Measurements from ENCODE around the gene TIGD6. TPM values are rescaled to one million over a fixed set of nuclear protein-coding genes. Genes with fewer than 3 reads are reported as not detected.
"Not testable (repeated sequence)": the region's sequence is repeated elsewhere in the genome, so short reads cannot be mapped to it uniquely, and the experiment has no call there.

TIGD6 gene
- total RNA-seq, result 5.0 and 6.7 TPM in 2 replicates
- polyA plus RNA-seq (2012), result 8.5 TPM

DNA sequence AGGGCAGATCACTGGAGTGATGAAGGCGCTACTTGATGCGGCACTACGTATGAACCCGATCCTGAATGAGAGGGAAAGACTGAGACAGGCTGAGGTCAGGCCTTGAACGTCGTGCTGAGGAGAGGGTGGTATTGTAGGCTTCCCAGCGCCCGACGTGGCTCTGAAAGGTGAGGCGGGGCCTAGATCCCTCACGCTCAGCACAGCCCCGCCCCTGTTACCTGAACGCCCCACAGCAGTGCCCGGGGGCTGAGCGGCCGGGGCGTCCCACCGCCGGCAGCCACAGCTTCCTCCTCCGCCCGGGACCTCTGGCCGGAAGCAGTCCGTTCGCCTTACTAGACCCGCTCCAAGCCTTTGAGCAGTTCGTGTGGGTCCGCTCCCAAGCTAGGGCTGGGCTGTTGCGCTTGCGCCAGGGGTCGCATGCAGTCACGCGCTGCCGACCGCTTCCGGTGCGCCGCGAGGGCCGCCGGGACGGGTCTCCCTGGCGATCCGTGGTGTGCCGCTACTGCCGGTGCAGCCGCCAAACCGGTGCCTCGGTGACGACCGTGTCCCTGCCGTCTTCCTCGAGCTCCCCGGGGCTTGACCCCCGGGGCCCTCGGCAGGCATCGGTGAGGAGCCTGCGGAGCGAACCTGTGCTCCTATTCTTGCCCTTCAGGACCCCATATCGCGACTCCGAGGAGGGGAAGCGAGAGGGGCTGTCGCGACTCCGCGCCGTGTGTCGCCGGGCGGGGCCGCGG, at the start of gene TIGD6, which contains the start of gene HMGXB3:
TIGD6 (minus strand) TSS at position 399 of the 734 bp plus-strand sequence. CDS start 4,306 bp downstream, outside the sequence.
HMGXB3 (plus strand) TSS at position 484 of the 734 bp plus-strand sequence. CDS start 4,114 bp downstream, outside the sequence.
- DNase-seq (ENCODE audit: low read depth), result peak; percentile 95

DNA sequence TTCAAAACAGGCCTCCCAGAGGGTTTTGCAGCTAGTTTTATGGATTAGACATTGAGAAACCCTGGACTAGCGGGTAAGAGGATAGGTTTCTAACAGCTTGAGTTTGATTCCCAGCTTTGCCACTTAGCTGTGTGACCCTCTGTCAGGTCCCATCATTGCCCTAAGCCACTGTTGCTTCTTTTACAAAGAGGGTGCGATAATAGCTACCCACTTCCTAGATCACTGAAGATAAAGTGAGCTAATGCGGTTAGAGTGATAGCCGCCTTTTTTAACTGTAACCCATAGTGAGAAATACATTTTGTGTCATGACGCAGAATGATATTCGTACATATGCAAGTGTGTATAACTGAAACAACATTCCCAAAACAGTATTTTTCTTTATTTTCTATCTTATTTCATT, 45.6 kb upstream of the TIGD6 start:
- no peak for DNase-seq (ENCODE audit: low read depth)

DNA sequence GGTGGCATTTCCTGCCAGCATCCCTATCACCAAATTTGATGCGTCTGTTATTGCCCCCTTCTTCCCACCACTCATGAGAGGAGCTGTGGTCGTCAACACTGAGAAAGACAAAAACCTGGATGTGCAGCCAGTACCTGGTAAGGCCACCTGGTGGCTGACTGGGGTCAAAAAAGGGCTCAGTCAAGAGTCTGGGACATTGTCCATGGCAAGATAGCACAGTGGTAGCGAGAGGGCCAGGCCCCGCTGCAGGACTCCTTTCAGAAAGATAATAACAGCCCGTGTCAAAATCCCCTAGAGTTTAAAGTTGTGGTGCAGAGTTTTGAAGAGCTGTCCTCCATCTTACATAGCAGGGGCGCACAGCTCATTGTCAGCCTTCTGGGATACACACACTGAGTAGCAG, 45.1 kb upstream of the TIGD6 start:
- no peak for DNase-seq (ENCODE audit: low read depth)

DNA sequence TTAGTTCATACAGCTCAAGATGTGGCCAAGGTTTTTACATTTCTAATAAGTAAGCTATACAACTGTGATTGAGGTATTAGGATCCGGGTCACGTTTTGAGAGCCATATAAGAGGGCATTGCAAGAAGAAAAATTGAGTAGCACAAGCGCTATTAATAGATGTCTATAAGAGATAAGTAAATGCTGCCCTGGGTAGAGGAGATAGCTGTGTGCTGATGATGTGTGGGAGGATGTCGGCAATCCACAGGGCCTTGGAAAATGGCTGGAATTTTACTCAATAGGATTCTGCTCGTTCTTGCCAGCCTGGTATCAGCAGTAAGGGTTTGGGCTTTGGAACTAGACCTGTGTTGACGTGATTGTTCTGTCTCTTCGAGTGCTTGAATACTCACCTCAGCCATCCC, 44.3 kb upstream of the TIGD6 start:
- no peak for DNase-seq (ENCODE audit: low read depth)

DNA sequence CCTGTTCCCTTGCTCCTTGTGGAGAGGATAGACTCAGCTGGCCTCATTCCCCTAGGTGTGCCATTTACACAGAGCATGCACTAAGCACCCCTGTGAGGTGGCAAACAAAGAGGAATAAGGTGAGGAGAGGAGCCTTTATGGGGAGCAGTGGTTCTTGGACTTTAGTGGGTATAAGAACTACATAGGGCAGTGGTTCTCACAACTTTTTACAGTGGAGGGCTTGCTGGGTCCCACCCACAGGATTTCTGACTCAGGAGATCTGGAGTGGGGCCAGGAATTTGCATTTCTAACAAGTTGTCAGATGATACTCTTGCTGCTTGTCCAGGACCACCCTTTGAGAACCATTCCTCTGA, 43.9 kb upstream of the TIGD6 start:
- DNase-seq (ENCODE audit: low read depth), result peak; percentile 58

DNA sequence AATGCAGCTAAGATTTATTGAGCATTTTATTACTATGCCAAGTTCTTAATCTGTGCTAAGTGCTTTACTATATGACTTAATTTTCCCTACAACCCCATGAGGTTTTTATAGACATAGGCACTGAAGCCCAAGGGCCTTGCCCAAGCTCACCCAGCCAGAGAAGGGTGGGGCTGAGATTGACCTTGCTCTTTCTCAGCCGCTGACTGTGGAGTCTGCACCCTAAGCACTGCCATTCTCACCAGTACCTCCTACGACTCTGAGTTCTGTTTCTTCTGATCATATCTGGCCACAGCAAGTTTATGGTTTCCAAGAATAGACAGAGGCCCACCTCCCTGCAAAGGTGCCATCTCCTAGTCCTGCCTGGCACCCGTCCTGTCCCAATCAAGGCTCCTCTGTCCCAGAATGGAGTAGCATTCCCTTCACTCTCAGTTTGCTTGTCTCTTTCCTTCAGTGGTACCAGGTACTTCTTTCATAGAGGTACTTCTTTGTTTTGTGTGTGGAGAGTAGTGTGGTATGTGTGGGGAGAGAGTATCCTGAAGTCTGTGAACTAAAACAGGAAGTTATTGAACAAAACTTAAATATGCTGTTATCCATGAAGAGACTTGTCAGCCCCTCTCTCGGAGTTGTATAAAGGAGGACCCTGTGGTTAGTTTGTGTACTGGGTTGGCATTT, 43.3 kb upstream of the TIGD6 start:
- no peak for DNase-seq (ENCODE audit: low read depth)

DNA sequence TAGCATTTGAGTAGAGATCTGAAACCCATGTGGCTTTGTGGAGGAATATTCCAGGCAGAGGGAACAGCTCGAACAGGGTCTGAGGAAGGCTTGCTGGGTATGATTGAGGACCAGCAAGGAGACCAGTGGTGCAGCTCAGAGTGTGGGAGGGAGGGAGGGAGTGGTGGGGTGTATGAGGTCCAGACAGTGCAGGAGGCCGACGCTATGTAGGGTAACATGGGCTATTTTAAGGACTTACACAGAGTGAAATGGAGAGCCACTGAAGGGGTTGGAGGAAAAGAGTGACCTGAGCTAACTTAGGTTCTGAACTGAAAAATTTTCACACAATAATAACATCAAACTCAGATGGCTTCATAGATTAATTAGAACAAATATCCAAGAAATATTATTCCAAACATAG, 42.0 kb upstream of the TIGD6 start:
- DNase-seq (ENCODE audit: low read depth), result peak; percentile 43

DNA sequence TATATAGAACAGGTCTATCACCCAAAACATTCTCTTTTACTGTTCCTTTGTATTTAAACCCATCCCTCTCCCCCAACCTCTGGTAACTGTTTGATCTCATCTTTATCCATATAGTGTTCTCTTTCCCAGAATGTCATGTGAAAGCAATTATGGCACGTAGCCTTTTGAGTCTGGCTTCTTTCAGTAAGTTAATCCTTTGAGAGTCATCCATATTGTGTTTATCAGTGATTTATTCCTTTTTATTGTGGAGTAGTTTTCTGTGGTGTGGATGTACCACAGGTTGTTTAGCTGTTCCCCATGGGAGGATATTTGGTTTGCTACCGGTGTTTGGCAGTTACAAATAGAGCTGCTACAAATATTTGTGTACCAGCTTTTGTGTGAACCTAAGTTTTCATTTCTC, 38.1 kb upstream of the TIGD6 start:
- no peak for DNase-seq (ENCODE audit: low read depth)

DNA sequence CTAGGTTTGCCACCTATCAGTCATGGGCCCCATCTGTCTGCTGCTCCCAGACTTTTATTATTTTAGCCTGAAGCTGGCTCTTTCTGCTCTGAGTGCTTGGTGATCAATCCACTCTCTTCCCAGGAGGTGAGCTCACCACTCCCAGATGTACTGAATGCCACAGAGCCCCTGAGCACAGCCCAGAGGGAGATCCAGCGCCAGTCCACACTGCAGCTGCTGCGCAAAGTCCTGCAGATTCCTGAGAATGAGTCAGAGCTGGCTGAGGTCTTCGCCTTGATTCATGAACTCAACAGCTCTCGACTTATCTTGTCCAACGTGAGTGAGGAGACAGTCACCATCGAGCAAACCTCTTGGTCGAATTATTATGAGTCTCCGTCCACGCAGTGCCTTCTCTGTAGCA, 36.1 kb upstream of the TIGD6 start:
- DNase-seq (ENCODE audit: low read depth), result peak; percentile 98

DNA sequence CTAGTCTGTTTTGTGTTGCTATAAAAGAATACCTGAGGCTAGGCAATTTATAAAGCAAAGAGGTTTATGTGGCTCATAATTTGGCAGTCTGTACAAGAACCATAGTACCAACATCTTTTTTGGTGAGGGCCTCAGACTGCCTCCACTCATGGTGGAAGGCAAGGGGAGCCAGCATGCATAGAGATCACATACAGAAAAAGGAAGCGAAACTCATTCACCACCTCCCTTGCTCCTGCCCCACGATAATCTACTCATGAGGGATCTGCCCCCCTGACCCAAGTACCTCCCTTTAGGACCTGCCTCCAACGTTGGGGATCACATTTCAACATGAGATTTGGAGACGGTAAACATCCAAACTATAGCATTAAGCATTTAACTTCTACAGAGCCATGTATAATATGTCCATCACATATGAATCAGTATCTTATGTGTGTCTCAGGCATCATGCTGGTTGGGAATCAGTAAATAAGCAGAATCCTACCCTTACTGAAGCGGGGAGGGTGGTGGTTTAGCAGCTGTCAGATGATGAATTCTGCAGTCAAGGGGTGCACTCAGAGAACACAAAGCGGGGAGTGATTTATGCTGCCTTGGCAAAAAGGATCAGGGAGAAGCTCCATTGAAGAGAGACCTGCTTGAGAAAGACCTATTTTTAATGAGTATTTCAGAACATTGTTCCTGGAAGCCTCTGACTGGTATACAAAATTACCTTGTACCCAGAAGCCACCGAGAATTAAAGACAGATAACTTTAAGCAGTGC, 34.9 kb upstream of the TIGD6 start:
- no peak for DNase-seq (ENCODE audit: low read depth)

DNA sequence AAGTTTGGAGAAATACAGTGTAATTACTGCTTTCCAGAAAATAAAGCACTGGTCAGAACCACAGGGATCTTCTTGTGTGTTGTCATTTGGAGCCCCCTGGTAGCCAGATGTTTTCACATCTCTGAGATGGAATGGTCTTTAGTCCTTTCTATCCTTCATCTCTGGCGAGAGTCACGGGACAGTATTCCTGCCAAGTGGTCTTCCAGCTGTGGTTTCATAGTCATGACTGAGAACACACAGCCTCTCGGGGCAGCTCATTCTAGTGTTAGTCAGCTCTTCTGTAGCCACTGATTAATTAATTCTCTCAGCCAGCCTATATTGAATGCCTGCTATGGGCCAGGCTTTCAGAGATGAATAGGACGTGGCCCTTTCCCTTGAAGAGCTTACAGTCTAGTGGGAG, 34.2 kb upstream of the TIGD6 start:
- peak; percentile 83 for DNase-seq (ENCODE audit: low read depth)

DNA sequence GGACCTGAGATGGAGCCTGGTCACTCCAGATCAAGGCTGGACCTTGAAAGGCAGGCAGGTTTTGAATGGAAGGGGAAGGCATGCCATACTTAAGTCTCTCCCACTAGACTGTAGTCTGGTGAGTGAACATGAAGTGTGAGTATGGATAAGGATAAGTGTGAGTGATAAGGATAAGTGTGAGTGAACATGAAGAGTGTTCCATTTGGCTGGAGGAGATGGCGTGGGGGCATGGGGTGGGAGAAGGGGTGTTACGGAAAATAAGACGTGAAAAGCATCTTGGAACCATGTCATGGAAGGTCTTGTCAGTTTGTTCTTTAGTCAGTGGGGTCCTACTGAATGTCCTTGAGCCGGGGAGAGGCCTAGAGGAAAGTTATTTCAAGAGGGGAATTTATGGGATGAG, 32.9 kb upstream of the TIGD6 start:
- DNase-seq (ENCODE audit: low read depth), result no peak

DNA sequence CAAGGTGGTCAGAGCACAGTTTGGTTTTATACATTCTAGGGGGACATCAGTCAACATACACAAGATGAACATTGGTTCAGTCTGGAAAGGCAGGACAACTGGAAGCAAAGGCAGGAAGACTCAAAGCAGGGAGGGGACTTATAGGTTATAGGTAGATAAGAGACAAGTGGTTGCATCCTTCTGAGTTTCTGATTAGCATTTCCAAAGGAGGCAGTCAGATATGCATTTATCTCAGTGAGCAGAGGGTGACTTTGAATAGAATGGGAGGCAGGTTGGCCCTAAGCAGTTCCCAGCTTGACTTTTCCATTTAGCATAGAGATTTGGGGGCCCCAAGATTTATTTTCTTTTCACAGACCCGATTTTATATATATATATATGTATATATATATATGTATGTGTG, 27.6 kb upstream of the TIGD6 start:
- not testable (repeated sequence) for DNase-seq (ENCODE audit: low read depth)

DNA sequence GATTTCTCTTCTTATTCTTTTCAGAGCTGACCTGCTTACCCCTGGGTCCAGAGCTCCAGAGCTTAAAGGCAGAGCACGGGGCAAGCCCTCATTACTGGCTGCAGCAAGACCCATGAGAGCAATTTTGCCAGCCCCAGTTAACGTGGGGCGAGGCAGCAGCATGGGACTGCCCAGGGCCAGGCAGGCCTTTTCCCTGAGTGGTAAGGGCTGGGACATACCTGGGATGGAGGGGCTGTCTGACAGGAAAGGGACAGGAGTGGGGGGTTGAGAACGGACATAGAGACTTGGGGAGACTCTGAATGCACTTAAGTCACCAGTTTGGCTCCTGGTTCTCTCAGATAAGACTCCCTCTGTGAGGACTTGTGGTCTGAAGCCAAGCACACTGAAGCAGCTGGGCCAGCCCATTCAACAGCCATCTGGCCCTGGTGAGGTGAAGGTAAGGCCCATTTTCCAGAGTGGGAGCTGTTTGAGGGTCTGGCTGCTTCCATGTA, 26.3 kb upstream of the TIGD6 start:
- no peak for DNase-seq (ENCODE audit: low read depth)

DNA sequence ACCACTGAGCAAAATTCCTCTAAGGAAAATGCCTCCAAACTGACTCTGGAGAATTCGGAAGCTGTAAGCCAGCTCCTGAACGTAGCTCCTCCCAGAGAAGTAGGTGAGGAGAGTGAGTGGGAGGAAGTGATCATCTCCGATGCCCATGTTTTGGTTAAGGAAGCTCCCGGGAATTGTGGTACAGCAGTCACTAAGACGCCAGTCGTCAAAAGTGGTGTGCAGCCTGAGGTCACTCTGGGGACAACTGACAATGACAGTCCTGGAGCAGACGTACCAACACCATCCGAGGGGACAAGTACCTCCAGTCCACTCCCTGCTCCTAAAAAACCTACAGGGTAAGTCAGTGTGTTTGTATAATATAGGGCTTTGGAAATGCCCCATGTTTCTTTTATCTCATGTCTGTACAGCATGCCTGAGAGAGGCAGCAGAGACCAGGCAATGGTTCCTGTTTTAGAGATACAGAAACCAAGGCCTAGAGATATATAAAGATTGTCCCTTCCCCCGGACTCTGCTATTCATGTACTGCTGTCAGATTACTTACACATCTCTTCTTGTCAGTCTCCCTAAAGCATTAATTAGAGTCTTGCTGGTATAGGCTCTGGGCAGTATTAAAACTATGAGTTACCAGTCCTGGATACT, 24.0 kb upstream of the TIGD6 start:
- DNase-seq (ENCODE audit: low read depth), result peak; percentile 51

DNA sequence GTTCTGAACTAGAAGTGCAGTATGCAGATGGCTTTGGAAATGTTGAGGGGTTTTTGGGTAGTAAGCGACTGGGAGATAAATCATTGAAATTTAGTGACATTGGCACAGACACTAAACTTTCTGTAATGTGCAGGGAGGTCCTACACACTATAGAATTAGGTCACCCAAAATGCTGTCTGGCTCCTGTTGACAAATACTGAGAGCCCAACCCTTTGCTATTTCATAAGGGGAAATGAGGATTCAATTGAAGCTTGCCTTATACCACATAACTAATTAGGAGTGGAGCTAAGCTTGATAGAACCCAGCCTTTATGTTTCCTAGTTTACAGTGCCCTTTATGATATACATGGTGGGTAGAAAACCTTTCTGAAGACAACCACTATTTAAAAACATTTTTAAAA, 22.7 kb upstream of the TIGD6 start:
- no peak for DNase-seq (ENCODE audit: low read depth)

DNA sequence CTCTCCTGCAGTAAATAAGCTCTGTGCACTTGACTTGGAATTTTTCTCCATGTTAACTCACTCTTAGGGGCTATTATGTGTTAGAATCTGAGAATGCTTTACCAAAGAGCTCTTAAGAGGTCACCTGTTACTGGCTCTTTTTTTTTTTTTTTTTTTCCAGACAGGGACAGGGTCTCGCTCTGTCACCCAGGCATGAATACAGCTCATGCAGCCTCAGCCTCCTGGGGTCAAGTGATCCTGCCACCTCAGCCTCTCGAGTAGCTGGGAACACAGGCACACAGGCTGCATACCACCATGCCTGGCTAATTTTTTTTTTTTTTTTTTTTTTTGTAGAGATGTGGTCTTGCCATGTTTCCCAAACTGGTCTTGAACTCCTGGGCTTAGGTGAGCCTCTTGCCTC, 22.2 kb upstream of the TIGD6 start:
- no peak for DNase-seq (ENCODE audit: low read depth)

DNA sequence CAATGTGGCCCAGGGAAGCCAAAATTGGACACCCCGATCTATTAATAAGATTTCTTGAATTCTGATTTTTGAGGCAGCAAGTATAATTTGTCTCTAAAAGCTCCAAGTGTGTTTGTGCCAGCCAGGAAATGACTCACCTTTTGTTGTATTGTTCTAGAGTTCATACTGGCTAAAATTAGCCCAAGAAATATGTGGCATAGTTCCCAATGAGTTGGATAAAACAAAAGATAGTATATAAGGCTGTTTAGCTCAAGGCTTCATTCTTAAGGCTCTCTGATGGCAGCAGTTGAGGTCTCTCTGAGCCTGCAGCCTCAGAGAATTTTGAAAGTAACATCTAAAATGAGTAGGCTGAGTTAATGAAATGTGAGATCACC, 21.7 kb upstream of the TIGD6 start:
- peak; percentile 91 for DNase-seq (ENCODE audit: low read depth)

DNA sequence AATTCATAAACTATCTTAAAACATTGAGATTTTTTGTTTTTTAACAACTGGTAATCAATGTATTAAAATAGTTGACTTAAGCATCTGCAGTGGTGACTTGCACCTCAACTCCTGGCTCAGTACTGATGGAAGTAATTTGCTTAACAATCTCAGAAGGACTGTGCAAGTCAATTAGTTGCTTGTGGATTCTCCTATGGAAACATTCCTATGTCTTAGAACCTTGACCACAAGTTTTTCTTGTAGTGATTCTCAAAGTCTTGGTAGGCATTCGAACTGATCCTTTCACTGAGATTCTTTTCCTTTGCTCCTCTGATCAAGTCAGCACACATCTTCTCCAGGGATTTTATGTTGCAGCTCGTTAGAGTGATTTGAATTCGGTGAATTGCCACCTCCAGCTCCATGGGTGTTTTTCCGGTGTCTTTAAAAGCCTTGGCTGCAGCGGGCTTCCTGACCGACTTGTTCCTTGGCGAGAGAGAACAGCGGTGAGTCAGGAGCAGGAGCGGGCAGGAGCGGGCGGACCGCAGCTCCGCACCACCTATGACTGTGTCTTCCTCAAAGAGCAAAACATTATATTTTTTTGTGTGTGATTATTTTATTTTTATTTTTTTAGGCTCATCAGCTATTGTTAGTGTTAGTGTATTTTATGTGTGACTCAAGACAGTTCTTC, 21.2 kb upstream of the TIGD6 start:
- peak; percentile 72 for DNase-seq (ENCODE audit: low read depth)

DNA sequence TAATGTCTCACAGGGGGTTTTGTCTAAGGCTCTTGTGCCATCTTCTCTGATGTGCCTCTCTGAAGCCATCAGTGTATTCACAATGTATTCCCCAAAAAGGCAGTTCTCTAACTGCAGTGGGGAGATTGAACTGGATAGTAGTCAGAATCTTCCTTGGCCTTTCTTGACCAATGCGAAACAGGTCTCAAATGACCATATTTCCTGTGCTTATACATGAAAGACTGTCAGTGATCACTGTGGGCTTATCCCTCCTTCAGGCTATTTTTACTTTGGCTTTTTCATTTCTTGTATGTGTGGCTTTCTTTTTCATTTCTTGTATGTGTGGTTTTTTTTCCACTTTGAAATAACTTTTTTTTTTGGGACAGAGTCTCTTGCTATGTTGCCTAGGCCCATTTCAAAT, 19.8 kb upstream of the TIGD6 start:
- DNase-seq (ENCODE audit: low read depth), result no peak

All from myocyte (in vitro differentiated cells).